Measurements from ENCODE around the gene BCAS4.

The BCAS4 gene

DNA sequence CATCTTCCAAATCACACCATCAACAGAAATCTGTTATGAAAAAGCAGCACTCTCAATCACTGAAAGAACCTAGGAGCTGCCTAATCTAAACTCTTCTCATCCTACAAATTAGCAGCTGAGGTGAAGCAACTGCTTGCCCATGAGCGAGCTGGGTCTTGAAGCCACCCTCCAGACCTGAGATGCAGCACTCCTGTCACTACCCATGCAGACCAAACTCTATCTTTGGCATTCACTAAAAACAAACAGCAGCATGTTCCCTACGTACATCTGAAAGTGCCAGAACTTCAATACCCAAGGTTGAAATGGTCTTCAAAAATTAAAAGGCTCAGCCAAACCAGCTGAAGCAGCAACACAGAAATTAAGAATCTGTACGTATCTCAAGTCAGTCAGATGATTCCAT lies 122.1 kb downstream of the BCAS4 start:
- H3K4me3 ChIP-seq (ENCODE audit: low read depth, low read length): no peak overlapping the region
- no peak for DNase-seq (ENCODE audit: low read depth)
- no peak for TF ChIP-seq MYC (IDR thresholded peaks at IDR 0.05; ENCODE audit: low read depth, low read length)
- TF ChIP-seq, protein P1, sequence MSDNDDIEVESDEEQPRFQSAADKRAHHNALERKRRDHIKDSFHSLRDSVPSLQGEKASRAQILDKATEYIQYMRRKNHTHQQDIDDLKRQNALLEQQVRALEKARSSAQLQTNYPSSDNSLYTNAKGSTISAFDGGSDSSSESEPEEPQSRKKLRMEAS (IDR thresholded peaks at IDR 0.05; ENCODE audit: low read depth, low read length): no peak
- TF ChIP-seq, protein P2, sequence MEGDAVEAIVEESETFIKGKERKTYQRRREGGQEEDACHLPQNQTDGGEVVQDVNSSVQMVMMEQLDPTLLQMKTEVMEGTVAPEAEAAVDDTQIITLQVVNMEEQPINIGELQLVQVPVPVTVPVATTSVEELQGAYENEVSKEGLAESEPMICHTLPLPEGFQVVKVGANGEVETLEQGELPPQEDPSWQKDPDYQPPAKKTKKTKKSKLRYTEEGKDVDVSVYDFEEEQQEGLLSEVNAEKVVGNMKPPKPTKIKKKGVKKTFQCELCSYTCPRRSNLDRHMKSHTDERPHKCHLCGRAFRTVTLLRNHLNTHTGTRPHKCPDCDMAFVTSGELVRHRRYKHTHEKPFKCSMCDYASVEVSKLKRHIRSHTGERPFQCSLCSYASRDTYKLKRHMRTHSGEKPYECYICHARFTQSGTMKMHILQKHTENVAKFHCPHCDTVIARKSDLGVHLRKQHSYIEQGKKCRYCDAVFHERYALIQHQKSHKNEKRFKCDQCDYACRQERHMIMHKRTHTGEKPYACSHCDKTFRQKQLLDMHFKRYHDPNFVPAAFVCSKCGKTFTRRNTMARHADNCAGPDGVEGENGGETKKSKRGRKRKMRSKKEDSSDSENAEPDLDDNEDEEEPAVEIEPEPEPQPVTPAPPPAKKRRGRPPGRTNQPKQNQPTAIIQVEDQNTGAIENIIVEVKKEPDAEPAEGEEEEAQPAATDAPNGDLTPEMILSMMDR (IDR thresholded peaks at IDR 0.05; ENCODE audit: low read depth, low read length): no peak
- no peak for TF ChIP-seq POLR2A (IDR thresholded peaks at IDR 0.05; ENCODE audit: extremely low read depth, insufficient read length)

DNA sequence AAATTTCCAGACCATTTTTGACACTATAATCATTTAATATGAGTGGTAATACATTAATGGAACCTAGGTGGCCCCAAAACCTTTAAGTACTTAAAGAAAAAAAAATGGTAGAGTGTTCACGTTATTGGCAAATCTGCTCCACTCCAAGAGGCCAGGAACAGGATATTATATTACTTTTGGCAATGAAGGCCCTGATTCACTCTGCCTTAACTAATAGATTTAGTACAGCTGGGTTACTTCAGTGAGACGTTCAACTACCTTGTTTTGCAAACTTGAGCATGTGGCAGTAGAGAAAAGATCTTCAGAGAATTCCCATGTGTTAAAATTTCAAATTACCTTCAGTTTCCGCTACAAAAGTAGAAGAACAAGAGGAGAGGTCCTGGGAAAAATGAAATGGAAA lies 123.5 kb downstream of the BCAS4 start:
- H3K4me3 ChIP-seq (ENCODE audit: low read depth, low read length): no peak overlapping the region
- DNase-seq (ENCODE audit: low read depth): no peak
- TF ChIP-seq POLR2A (IDR thresholded peaks at IDR 0.05; ENCODE audit: extremely low read depth, insufficient read length): no peak
- TF ChIP-seq, protein P2 (IDR thresholded peaks at IDR 0.05; ENCODE audit: low read depth, low read length): no peak
- TF ChIP-seq MYC (IDR thresholded peaks at IDR 0.05; ENCODE audit: low read depth, low read length): no peak
- TF ChIP-seq, protein P1 (IDR thresholded peaks at IDR 0.05; ENCODE audit: low read depth, low read length): no peak

DNA sequence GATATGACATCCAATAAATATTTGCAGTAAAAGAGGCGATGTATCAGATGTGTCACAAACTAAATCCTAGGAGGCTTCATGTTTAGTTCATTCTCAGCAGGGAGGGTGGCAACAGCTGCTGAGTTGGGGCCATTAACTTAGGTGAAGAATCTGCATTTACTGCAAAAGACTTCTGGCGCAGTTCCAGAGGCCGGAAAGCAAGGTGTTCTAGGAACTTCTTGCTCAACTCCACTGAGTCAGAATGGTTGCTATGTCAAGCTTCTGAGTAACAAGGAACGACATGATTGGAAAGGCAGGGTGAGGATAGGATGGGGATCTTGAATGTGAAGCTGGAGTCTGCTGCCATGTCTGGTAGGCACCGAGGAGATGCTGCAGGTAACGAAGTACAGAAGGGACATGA lies 124.7 kb downstream of the BCAS4 start:
- TF ChIP-seq MYC (IDR thresholded peaks at IDR 0.05; ENCODE audit: low read depth, low read length) (no peak), POLR2A (IDR thresholded peaks at IDR 0.05; ENCODE audit: extremely low read depth, insufficient read length) (no peak)
- TF ChIP-seq, protein P1 (IDR thresholded peaks at IDR 0.05; ENCODE audit: low read depth, low read length): no peak
- TF ChIP-seq, protein P2 (IDR thresholded peaks at IDR 0.05; ENCODE audit: low read depth, low read length): no peak
- DNase-seq (ENCODE audit: low read depth): no peak
- H3K4me3 ChIP-seq (ENCODE audit: low read depth, low read length): no peak overlapping the region

DNA sequence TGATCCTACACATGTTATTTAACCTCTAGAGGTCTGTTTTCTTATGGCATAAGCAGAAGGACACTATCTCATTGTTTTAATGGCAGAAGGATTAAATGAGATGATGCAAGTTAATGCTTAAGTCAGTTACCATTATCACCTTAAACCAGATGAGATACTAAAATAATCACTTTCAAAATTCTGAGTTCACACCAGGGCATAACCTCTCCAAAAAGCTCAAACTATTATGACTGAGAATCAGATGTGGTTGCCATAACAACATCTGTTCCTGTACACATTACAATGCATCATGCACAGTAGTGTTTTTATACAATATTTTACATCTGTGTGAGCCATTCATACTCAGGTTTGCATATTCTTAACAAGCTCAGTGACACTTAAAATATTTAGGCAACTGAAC lies 126.1 kb downstream of the BCAS4 start:
- TF ChIP-seq, protein P2 (IDR thresholded peaks at IDR 0.05; ENCODE audit: low read depth, low read length): no peak
- TF ChIP-seq MYC (IDR thresholded peaks at IDR 0.05; ENCODE audit: low read depth, low read length) (no peak), POLR2A (IDR thresholded peaks at IDR 0.05; ENCODE audit: extremely low read depth, insufficient read length) (no peak)
- TF ChIP-seq, protein P1 (IDR thresholded peaks at IDR 0.05; ENCODE audit: low read depth, low read length): no peak
- no peak for DNase-seq (ENCODE audit: low read depth)
- no peak overlapping the region for H3K4me3 ChIP-seq (ENCODE audit: low read depth, low read length)

DNA sequence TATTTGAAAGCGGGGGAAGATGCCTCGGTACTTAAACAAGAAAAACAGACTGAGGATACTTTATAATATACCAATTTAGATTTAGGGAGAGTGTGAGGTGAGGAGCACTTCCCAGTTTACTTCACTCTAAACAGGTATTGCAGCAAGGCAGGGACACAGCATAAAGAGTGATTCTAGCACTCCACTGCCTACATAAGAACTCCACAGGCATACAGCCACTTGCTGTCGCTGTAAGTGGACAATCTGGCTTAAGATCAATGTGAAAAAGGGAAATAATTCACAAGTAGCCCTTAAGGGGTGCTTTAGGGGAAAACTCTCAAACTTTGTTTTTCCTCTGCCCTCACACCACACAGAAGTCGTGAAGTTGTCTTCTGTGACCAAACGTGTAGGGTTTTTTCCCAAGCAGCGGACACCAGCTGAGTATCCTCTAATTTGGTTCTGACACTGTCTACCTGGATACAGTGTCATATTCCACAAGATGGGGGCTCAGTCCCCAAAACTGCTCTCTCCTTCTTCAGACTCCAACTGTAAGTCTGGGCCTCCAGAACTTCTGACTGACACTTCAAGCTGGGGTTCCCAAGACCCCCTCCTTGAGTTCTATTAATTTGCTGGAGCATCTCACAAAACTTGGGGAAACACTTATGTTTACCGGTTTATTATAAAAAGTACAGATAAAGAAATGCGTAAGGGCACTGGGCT lies 127.1 kb downstream of the BCAS4 start:
- H3K4me3 ChIP-seq (ENCODE audit: low read depth, low read length): no peak overlapping the region
- TF ChIP-seq POLR2A (IDR thresholded peaks at IDR 0.05; ENCODE audit: extremely low read depth, insufficient read length) (no peak), MYC (IDR thresholded peaks at IDR 0.05; ENCODE audit: low read depth, low read length) (no peak)
- TF ChIP-seq, protein P2 (IDR thresholded peaks at IDR 0.05; ENCODE audit: low read depth, low read length): no peak
- TF ChIP-seq, protein P1 (IDR thresholded peaks at IDR 0.05; ENCODE audit: low read depth, low read length): no peak
- no peak for DNase-seq (ENCODE audit: low read depth)
